Panc1 (cell line): Measurements from ENCODE around the gene CAPN11.

Experiments used
- POLR2AphosphoS5 ChIP-seq: IDR thresholded peaks from 2 replicates; pipeline ENCODE4 v1.6.1; 2012; ENCODE audit warnings: mild to moderate bottlenecking, low read depth, low read length, moderate library complexity
- REST ChIP-seq, 2 experiments: IDR thresholded peaks; 2 replicates each; pipeline ENCODE4 v1.6.1; 2011 to 2012; ENCODE audit warnings: low read depth in 2 of 2, control low read depth in 1 of 2, low read length in 1 of 2, mild to moderate bottlenecking in 1 of 2, moderate library complexity in 1 of 2; ENCODE audit not compliant: insufficient read depth in 1 of 2
- TCF7L2 ChIP-seq: IDR thresholded peaks from 2 replicates; pipeline ENCODE4 v1.6.1; 2011; ENCODE audit warnings: mild to moderate bottlenecking, low read depth, low read length, inconsistent platforms
- TF ChIP-seq, protein P1 (sequence below): fragments of 450-650 bp; IDR thresholded peaks from 2 replicates; pipeline ENCODE4 v1.5.1; 2017; ENCODE audit warnings: mild to moderate bottlenecking

DNA sequence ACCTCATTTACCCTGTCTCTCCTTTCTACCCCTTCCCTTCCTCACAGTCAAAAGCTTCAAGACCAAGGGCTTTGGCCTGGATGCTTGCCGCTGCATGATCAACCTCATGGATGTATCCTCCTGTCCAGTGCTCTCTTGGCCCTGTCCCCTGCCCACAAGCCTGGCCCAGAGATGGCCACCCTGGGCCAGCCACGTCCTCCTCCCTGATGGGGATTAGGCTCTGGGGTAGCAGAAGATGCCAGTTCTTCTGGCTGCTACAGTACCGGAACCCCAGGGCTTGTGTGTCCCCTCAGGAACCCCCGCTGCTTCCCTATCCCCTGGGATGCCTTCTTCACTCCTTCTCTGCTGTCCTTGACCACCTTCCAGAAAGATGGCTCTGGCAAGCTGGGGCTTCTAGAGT is 22.3 kb downstream of the CAPN11 start:
- TF ChIP-seq, protein P1, sequence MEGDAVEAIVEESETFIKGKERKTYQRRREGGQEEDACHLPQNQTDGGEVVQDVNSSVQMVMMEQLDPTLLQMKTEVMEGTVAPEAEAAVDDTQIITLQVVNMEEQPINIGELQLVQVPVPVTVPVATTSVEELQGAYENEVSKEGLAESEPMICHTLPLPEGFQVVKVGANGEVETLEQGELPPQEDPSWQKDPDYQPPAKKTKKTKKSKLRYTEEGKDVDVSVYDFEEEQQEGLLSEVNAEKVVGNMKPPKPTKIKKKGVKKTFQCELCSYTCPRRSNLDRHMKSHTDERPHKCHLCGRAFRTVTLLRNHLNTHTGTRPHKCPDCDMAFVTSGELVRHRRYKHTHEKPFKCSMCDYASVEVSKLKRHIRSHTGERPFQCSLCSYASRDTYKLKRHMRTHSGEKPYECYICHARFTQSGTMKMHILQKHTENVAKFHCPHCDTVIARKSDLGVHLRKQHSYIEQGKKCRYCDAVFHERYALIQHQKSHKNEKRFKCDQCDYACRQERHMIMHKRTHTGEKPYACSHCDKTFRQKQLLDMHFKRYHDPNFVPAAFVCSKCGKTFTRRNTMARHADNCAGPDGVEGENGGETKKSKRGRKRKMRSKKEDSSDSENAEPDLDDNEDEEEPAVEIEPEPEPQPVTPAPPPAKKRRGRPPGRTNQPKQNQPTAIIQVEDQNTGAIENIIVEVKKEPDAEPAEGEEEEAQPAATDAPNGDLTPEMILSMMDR, result no peak
- no peak for TF ChIP-seq POLR2AphosphoS5
- no peak for TF ChIP-seq REST (IDR thresholded peaks at IDR 0.05; ENCODE audit: insufficient read depth in 1 of 2, low read depth in 2 of 2, low read length in 1 of 2)
- no peak for TF ChIP-seq TCF7L2
